ENCODE data around the gene LAMA3. TPM values are rescaled to one million over a fixed set of nuclear protein-coding genes. Genes with fewer than 3 reads are reported as not detected.
A peak's percentile ranks its signal among the peaks of the same experiment; 100 is the strongest.

LAMA3 gene
- total RNA-seq, 1 donor = 8.3 TPM

- Histone ChIP-seq H3K9me3 (ENCODE audit: low read depth, low read length) (no peaks in the 10 kb centered on the region), H2AFZ (ENCODE audit: low read length) (peak overlapping the region; percentile 13), H3K4me2 (ENCODE audit: insufficient read depth, low read length) (peak overlapping the region; percentile 1), H3K4me3 (ENCODE audit: insufficient read depth, low read length) (no peak overlapping the region), H4K20me1 (ENCODE audit: insufficient read depth, low read length) (no peaks in the 10 kb centered on the region), H3K27ac (ENCODE audit: low read depth, low read length) (peak overlapping the region; percentile 74), H3K36me3 (ENCODE audit: insufficient read depth, low read length) (no peaks in the 10 kb centered on the region), H3K27me3 (ENCODE audit: insufficient read depth, low read length) (no peaks in the 10 kb centered on the region), H3K4me1 (ENCODE audit: insufficient read depth, low read length) (peaks cover 36% of the 10 kb centered on the region), H3K79me2 (ENCODE audit: insufficient read depth, low read length) (no peaks in the 10 kb centered on the region)
- TF ChIP-seq, protein P1, sequence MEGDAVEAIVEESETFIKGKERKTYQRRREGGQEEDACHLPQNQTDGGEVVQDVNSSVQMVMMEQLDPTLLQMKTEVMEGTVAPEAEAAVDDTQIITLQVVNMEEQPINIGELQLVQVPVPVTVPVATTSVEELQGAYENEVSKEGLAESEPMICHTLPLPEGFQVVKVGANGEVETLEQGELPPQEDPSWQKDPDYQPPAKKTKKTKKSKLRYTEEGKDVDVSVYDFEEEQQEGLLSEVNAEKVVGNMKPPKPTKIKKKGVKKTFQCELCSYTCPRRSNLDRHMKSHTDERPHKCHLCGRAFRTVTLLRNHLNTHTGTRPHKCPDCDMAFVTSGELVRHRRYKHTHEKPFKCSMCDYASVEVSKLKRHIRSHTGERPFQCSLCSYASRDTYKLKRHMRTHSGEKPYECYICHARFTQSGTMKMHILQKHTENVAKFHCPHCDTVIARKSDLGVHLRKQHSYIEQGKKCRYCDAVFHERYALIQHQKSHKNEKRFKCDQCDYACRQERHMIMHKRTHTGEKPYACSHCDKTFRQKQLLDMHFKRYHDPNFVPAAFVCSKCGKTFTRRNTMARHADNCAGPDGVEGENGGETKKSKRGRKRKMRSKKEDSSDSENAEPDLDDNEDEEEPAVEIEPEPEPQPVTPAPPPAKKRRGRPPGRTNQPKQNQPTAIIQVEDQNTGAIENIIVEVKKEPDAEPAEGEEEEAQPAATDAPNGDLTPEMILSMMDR (IDR thresholded peaks at IDR 0.05; ENCODE audit: extremely low read depth, low read depth, low read length) = no peak
- no peak for DNase-seq (ENCODE audit: insufficient read length, low spot score, missing footprints)
Observed at GRCh38 chr18:23722646-23723045, 33.4 kb downstream of the LAMA3 start.

- Histone ChIP-seq H3K9me3 (ENCODE audit: low read depth, low read length) (no peaks in the 10 kb centered on the region), H4K20me1 (ENCODE audit: insufficient read depth, low read length) (no peaks in the 10 kb centered on the region), H3K27me3 (ENCODE audit: insufficient read depth, low read length) (no peaks in the 10 kb centered on the region), H3K36me3 (ENCODE audit: insufficient read depth, low read length) (no peaks in the 10 kb centered on the region), H3K4me2 (ENCODE audit: insufficient read depth, low read length) (peak overlapping the region; percentile 1), H3K4me1 (ENCODE audit: insufficient read depth, low read length) (peaks cover 31% of the 10 kb centered on the region), H2AFZ (ENCODE audit: low read length) (no peak overlapping the region), H3K79me2 (ENCODE audit: insufficient read depth, low read length) (no peaks in the 10 kb centered on the region), H3K27ac (ENCODE audit: low read depth, low read length) (peak overlapping the region; percentile 74), H3K4me3 (ENCODE audit: insufficient read depth, low read length) (no peak overlapping the region)
- TF ChIP-seq, protein P1 (IDR thresholded peaks at IDR 0.05; ENCODE audit: extremely low read depth, low read depth, low read length) = no peak
- DNase-seq (ENCODE audit: insufficient read length, low spot score, missing footprints) = no peak
Observed at GRCh38 chr18:23723121-23723520, 33.9 kb downstream of the LAMA3 start.

DNA sequence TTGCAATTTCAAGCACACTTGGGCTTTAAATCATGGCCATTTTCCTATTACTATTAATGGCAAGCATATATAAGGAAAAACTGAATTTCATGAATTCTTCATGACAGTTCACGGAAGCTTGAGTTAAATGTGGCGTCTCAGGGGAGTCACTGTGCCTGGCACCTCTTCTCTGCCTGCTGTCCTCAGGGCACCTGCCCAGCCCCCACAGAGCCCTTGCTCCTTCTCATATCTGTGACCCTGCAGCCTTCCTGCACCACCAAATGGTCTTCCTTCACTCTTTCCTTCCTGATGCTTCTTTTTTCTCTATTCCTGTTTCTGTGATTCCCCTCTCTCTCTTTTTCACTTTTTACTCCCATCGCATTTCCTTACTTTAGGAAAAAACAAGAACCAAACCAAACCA, 35.4 kb downstream of the LAMA3 start:
- no peak overlapping the region for H3K4me2 ChIP-seq (ENCODE audit: insufficient read depth, low read length)

GRCh38 chr18:23725351-23725750, 36.1 kb downstream of the LAMA3 start:
- Histone ChIP-seq H3K4me2 (ENCODE audit: insufficient read depth, low read length) (no peak overlapping the region), H3K4me1 (ENCODE audit: insufficient read depth, low read length) (peaks cover 17% of the 10 kb centered on the region), H3K27ac (ENCODE audit: low read depth, low read length) (no peak overlapping the region), H2AFZ (ENCODE audit: low read length) (no peak overlapping the region), H3K79me2 (ENCODE audit: insufficient read depth, low read length) (no peaks in the 10 kb centered on the region), H3K36me3 (ENCODE audit: insufficient read depth, low read length) (no peaks in the 10 kb centered on the region), H4K20me1 (ENCODE audit: insufficient read depth, low read length) (no peaks in the 10 kb centered on the region), H3K9me3 (ENCODE audit: low read depth, low read length) (no peaks in the 10 kb centered on the region), H3K27me3 (ENCODE audit: insufficient read depth, low read length) (no peaks in the 10 kb centered on the region), H3K4me3 (ENCODE audit: insufficient read depth, low read length) (no peak overlapping the region)
- DNase-seq (ENCODE audit: insufficient read length, low spot score, missing footprints) = no peak
- TF ChIP-seq, protein P1 (IDR thresholded peaks at IDR 0.05; ENCODE audit: extremely low read depth, low read depth, low read length) = no peak

More for the DNA sequence above, 35.4 kb downstream of the LAMA3 start:
- no peak for DNase-seq (ENCODE audit: insufficient read length, low spot score, missing footprints)
- no peaks in the 10 kb centered on the region for H4K20me1 ChIP-seq (ENCODE audit: insufficient read depth, low read length)
- H3K4me3 ChIP-seq (ENCODE audit: insufficient read depth, low read length) = no peak overlapping the region
- no peaks in the 10 kb centered on the region for H3K79me2 ChIP-seq (ENCODE audit: insufficient read depth, low read length)
- H3K9me3 ChIP-seq (ENCODE audit: low read depth, low read length) = no peaks in the 10 kb centered on the region
- TF ChIP-seq, protein P1 (IDR thresholded peaks at IDR 0.05; ENCODE audit: extremely low read depth, low read depth, low read length) = no peak
- no peak overlapping the region for H3K27ac ChIP-seq (ENCODE audit: low read depth, low read length)
- peaks cover 17% of the 10 kb centered on the region for H3K4me1 ChIP-seq (ENCODE audit: insufficient read depth, low read length)
- H2AFZ ChIP-seq (ENCODE audit: low read length) = no peak overlapping the region
- no peaks in the 10 kb centered on the region for H3K27me3 ChIP-seq (ENCODE audit: insufficient read depth, low read length)
- no peaks in the 10 kb centered on the region for H3K36me3 ChIP-seq (ENCODE audit: insufficient read depth, low read length)
